Gastrocnemius medialis (tissue), 4 donors: ENCODE measurements around the gene RIN1. TPM values are rescaled to one million over a fixed set of nuclear protein-coding genes. Genes with fewer than 3 reads are reported as not detected.

ENCODE experiments used
- ATAC-seq, 2 donors: fragments of 150-250 bp; one replicate each; pipeline ENCODE4 v1.9.1; 2016
- DNase-seq, 2 donors: peaks; one replicate each; pipeline ENCODE4 v3.0.0-alpha.2; 2019
- H3K27ac ChIP-seq, 4 donors: fragments of 200-600 bp; sonication (generic); 1 replicate in 1 of 4; 2 replicates in 3 of 4; pipeline ENCODE4 v1.5.1; 2016 to 2018; ENCODE audit warnings: mild to moderate bottlenecking in 2 of 4, moderate library complexity in 1 of 4
- H3K27me3 ChIP-seq, 3 donors: fragments of 200-600 bp; sonication (generic) in 2 of 3; 1 replicate in 1 of 3; 2 replicates in 2 of 3; pipeline versions ENCODE4 v1.5.1 to v1.6.0; 2016 to 2019; ENCODE audit warnings: mild to moderate bottlenecking in 1 of 3, moderate library complexity in 1 of 3
- H3K36me3 ChIP-seq, 2 donors: fragments of 200-600 bp; sonication (generic) in 1 of 2; one replicate each; pipeline ENCODE4 v1.5.1; 2017 to 2018
- H3K4me1 ChIP-seq, 2 donors: fragments of 200-600 bp; sonication (generic) in 1 of 2; one replicate each; pipeline ENCODE4 v1.5.1; 2016 to 2017; ENCODE audit warnings: mild to moderate bottlenecking in 2 of 2
- H3K4me3 ChIP-seq, 4 donors: fragments of 200-600 bp; sonication (generic) in 3 of 4; 1 replicate in 1 of 4; 2 replicates in 3 of 4; pipeline ENCODE4 v1.5.1; 2016 to 2019; ENCODE audit warnings: mild to moderate bottlenecking in 2 of 4
- H3K9me3 ChIP-seq, 3 donors: fragments of 200-600 bp; sonication (generic) in 2 of 3; 1 replicate in 1 of 3; 2 replicates in 2 of 3; pipeline ENCODE4 v1.5.1; 2016 to 2019
- POLR2A ChIP-seq, 2 donors: fragments of 450-650 bp; IDR thresholded peaks; one replicate each; pipeline ENCODE4 v1.6.1; 2017; ENCODE audit warnings: antibody characterized with exemption in 2 of 2, mild to moderate bottlenecking in 2 of 2, moderate library complexity in 2 of 2
- in situ Hi-C, 4 donors: fragments of 200-750 bp; cut with MboI; loops; one replicate each; pipeline versions ENCODE4 v1.15.0 to v1.8.0; 2017; ENCODE audit warnings: low sequenced_read_pairs in 4 of 4
- intact Hi-C: fragments of 100-400 bp; cut with DNase I; formaldehyde crosslinking; loops from one replicate; pipeline ENCODE4 v1.15.1; 2023; ENCODE audit warnings: low total_unique reads
- total RNA-seq, 4 donors: library from RNA; depleted of rRNA; stranded (reverse); fragments of >200 nt; gene quantifications; one replicate each; pipeline versions ENCODE4 v1.1.0 to v1.2.3, GENCODE V29; 2016
- TF ChIP-seq, protein P1 (sequence below), 5 experiments: fragments of 450-650 bp in 3 of 5; fragments of 200-600 bp in 2 of 5; sonication (generic) in 2 of 5; IDR thresholded peaks in 4 of 5; conservative IDR thresholded peaks in 1 of 5; 1 replicate in 4 of 5; 2 replicates in 1 of 5; pipeline ENCODE4 v1.5.1; 2016 to 2019; ENCODE audit warnings: antibody characterized with exemption in 5 of 5, mild to moderate bottlenecking in 3 of 5, moderate library complexity in 3 of 5

RIN1 gene
- total RNA-seq, 4 donors from 2014 or later, result 1.9 to 9.7 (median 7.0) TPM

DNA sequence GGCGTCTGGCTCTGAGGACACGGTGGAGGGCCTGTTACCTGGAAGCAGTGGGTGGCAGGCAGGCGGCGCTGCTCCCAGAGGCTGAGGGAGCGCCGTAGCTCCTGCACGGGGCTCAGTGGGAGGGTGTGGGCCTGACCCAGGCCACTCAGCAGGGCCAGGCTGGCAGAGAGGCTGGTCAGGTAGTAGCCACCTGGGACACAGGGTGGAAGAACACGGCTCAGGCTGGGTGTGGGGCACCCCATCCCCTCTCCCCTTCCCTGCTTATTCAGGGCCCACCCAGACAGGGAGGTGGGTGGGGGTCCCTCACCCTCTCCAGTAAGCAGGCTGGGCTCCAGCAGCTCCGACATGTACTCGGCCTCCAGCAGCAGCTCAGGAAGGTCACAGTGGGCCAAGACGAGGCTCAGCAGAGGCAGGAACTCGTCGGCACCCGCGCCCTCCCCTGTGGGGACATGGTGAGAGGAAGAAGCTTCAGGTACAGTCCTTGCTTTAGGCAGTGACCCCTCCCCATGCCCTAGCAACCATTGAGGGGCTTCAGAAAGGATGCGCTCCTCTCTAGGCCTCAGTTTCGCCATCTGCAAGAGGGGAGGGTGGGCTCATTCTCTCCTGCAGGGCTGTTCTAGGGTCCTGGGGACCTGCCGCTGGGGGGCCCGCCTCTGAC lies 2.9 kb downstream of the RIN1 start:
- DNase-seq (no peak), ATAC-seq (no peak)
- no peaks in the 10 kb centered on the region for H3K9me3 ChIP-seq
- intact Hi-C loops (no loop called here), in situ Hi-C loops (no loop called here)
- peaks cover 0 to 1% of the 10 kb centered on the region in 2 donors for H3K36me3 ChIP-seq
- H3K4me3 ChIP-seq, result no peak overlapping the region
- TF ChIP-seq, protein P1, sequence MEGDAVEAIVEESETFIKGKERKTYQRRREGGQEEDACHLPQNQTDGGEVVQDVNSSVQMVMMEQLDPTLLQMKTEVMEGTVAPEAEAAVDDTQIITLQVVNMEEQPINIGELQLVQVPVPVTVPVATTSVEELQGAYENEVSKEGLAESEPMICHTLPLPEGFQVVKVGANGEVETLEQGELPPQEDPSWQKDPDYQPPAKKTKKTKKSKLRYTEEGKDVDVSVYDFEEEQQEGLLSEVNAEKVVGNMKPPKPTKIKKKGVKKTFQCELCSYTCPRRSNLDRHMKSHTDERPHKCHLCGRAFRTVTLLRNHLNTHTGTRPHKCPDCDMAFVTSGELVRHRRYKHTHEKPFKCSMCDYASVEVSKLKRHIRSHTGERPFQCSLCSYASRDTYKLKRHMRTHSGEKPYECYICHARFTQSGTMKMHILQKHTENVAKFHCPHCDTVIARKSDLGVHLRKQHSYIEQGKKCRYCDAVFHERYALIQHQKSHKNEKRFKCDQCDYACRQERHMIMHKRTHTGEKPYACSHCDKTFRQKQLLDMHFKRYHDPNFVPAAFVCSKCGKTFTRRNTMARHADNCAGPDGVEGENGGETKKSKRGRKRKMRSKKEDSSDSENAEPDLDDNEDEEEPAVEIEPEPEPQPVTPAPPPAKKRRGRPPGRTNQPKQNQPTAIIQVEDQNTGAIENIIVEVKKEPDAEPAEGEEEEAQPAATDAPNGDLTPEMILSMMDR (IDR thresholded peaks at IDR 0.05 in 4 of 5, conservative IDR thresholded peaks at IDR 0.05 in 1 of 5), result no peak
- no peaks in the 10 kb centered on the region for H3K27me3 ChIP-seq
- peaks cover 31 to 33% of the 10 kb centered on the region in 2 donors for H3K4me1 ChIP-seq
- no peak overlapping the region for H3K27ac ChIP-seq

DNA sequence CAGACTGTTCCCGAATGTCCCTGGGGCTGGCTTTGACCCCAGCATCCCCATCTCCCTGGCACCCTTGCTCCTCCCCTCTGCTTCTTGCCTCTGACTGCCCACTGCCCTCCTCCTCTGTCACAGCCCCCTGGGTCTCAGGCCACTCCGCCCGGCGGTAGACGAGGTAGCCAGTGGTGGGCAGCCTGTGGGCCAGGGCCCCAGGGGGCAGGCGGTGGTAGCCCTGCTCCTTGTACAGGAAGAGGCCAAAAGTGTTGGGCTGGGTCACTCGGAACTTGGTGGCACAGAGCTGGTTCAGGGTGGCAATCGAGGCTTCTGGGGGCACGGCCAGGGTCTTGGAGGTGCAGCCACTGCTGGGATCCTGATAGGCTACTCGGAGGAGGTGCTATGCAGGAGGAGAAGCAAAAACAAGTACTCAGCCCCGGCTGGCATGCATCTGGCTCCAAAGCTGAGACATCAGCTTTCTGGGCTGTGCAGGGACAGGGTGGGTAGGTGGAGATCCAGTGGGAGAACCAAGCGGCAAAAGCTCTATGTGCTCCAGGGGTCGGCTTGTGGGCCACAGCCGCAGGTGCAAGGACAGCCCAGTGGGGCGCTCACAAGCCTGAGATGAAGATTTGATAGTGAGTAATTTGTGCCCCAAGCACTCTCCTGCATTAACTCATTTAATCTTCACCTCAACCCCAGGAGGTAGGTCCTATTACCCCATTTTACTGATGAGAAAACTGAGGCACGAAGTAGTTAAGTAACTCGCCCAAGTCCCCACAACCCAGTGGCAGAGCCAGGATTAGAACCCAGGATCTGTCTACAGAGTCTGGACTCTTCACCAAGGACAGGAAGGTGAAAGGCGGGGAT lies 3.6 kb downstream of the RIN1 start:
- intact Hi-C loops, result no loop called here
- no peaks in the 10 kb centered on the region for H3K27me3 ChIP-seq
- no peak overlapping the region for H3K4me3 ChIP-seq
- no peak for ATAC-seq
- in situ Hi-C loops, result no loop called here
- H3K36me3 ChIP-seq, result no peaks in the 10 kb centered on the region
- DNase-seq, result no peak
- H3K9me3 ChIP-seq, result no peaks in the 10 kb centered on the region
- peaks cover 35 to 36% of the 10 kb centered on the region in 2 donors for H3K4me1 ChIP-seq
- TF ChIP-seq, protein P1 (IDR thresholded peaks at IDR 0.05 in 4 of 5, conservative IDR thresholded peaks at IDR 0.05 in 1 of 5), result no peak
- no peak for TF ChIP-seq POLR2A (IDR thresholded peaks at IDR 0.05)
- no peak overlapping the region for H3K27ac ChIP-seq

DNA sequence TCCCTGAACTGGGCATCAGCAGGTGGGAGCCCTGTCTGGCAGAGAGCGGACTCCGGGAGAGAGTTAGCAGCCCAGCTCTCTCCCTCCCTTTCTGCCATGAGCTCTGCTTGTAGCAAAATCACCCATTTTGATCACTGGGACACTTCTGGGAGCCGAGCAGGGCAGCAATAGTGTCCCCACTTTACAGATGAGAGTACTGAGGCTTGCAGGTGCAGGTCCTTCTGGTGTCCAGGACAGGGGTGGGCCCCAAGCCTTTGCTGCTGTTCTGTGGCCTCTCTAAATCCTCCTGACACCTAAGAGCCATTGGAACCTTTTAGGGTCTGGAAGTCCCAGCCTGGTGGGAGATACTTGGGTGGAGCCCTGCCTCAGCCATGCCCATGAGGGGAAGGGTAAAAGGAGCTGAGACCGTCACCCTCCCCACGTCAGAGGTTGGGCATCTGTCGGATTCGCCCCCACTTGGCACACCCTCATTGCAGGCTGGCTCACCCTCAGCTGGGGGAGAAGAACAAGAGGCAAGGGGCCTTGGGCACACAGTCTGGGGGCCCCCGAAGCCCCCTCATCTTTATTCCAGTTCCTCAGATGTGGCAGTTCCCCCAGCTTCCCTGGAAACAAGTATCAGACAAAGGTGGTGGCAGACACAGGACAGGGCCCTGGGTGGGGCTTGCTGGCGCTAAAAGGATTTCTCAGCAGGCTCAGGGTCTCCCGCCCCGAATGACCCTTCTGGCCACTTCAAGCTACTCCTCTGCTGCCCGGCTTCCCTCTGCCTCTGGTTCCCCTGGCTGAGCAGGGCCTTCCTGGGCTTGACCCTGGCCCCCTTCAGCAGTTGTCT lies 4.5 kb downstream of the RIN1 start:
- ATAC-seq (no peak), DNase-seq (no peak)
- Histone ChIP-seq H3K27ac (no peak overlapping the region), H3K4me3 (no peak overlapping the region), H3K4me1 (peaks cover 29 to 35% of the 10 kb centered on the region in 2 donors), H3K9me3 (no peaks in the 10 kb centered on the region), H3K27me3 (no peaks in the 10 kb centered on the region), H3K36me3 (no peaks in the 10 kb centered on the region)
- intact Hi-C loops, result no loop called here
- TF ChIP-seq, protein P1 (IDR thresholded peaks at IDR 0.05 in 4 of 5, conservative IDR thresholded peaks at IDR 0.05 in 1 of 5), result no peak
- TF ChIP-seq POLR2A (IDR thresholded peaks at IDR 0.05), result no peak
- in situ Hi-C loops, result no loop called here

DNA sequence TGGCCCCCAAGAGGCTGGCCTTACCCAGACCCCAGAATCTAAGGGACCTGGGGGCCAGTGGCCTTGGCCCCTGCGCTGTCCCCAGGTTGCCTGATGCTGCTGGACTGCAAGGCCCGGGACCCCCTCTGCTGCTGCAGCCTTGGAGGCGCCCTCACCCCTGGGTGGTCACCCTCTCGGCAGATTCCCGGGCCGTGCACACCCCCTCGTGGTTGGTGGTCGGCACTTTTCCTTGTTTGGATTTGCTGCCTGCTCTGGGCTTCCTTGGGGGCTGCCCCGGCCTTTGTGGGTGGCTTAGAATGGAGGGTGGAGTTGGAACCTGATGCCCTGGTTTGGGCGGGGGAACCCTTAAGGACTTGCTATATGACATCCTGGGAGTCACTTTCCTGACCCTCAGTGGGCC lies 5.3 kb downstream of the RIN1 start:
- TF ChIP-seq, protein P1 (IDR thresholded peaks at IDR 0.05 in 4 of 5, conservative IDR thresholded peaks at IDR 0.05 in 1 of 5), result no peak
- TF ChIP-seq POLR2A (IDR thresholded peaks at IDR 0.05), result no peak
- ATAC-seq, result no peak
- Histone ChIP-seq H3K27ac (no peak overlapping the region), H3K4me1 (peaks cover 21 to 30% of the 10 kb centered on the region in 2 donors), H3K27me3 (no peaks in the 10 kb centered on the region), H3K36me3 (no peaks in the 10 kb centered on the region), H3K4me3 (no peak overlapping the region), H3K9me3 (no peaks in the 10 kb centered on the region)
- intact Hi-C loops, result no loop called here
- in situ Hi-C loops, result no loop called here
- DNase-seq, result no peak
